GM21381 (cell line): ENCODE measurements around the gene C6.
"Not testable (repeated sequence)": the region's sequence is repeated elsewhere in the genome, so short reads cannot be mapped to it uniquely, and the experiment has no call there.

ENCODE experiments used
- ATAC-seq: cut with Tn5 transposase; IDR thresholded peaks from one replicate; pipeline ENCODE4 v1.9.1; 2021; ENCODE audit warnings: mild to moderate bottlenecking, moderate library complexity; ENCODE audit not compliant: unreplicated experiment

The C6 gene

GRCh38 chr5:41200506-41200905, 12.8 kb downstream of the C6 start:
- no peak for ATAC-seq

DNA sequence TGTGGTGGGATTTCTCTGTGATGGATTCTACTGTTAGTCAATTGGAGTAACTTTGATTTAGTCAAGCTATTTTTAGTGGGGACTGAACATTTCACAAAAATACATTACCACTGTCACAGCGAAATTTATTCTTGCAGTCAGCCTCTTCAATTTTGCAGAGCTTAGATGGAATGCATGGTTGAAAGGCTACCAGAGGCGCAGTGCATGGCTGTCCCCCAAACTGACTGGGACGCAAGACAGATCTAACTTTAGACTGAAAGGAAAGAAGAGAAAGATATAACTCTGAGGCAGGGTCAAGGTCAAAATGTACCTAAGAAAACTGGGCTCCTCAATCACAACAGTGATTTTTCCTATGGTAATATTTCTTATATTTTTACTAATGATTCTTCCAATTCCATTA, 13.7 kb downstream of the C6 start:
- no peak for ATAC-seq

GRCh38 chr5:41196197-41196596, 17.1 kb downstream of the C6 start:
- ATAC-seq: no peak

DNA sequence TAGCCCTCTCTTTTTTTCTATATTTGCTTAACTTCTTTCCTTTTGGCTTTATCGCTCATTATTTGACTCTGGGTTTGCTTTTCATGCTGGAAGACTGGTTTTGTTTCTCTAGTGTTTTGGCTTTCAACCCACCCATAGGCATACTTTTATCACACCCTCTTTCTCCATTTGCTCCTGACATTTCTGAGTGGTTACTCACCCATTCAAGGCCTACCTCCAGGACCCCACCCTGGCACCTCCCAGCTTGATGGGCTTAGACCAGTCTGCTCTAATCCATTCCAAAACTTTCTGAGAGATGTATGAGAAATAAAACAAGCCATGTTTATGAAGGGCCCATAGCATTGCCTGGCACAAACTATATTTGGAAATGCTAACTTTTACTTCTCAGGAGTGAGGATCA, 18.1 kb downstream of the C6 start:
- ATAC-seq: no peak

GRCh38 chr5:41194339-41194738, 19.0 kb downstream of the C6 start:
- ATAC-seq: no peak

GRCh38 chr5:41193456-41194205, 19.7 kb downstream of the C6 start:
- no peak for ATAC-seq

GRCh38 chr5:41191249-41191648, 22.1 kb downstream of the C6 start:
- ATAC-seq: no peak

DNA sequence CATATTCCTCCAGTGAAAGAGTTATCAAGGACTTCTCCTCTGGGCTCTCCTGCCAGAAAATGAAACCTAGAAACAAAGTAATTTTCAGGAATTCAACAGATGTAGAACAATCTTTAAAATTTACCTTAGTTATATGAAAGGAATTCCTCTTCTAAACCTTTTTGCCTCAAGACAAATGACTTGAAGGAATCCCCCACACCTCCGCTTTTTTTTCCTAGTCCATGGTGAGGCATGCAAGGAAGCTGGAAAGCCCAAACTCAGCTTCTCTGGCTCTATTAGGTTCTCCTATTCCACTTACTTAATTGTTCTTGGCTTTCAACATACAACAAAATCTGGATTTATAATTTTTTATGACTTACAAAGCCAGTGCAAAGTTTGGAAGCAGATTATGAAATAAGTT, 27.2 kb downstream of the C6 start:
- ATAC-seq: no peak

DNA sequence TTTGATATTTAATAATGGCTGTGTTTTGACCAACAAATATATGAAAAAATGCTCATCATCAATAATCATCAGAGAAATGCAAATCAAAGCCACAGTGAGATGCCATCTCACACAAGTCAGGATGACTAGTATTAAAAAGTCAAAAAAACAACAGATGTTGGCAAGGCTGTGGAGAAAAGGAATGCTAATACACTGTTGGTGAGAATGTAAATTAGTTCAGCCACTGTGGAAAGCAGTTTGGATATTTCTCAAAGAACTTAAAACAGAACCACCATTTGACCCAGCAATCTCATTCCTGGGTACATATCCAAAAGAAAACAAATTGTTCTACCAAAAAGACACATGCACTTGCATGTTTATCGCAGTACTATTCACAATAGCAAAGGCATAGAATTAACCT, 30.0 kb downstream of the C6 start:
- not testable (repeated sequence) for ATAC-seq

GRCh38 chr5:41182666-41183065, 30.7 kb downstream of the C6 start:
- ATAC-seq: no peak

DNA sequence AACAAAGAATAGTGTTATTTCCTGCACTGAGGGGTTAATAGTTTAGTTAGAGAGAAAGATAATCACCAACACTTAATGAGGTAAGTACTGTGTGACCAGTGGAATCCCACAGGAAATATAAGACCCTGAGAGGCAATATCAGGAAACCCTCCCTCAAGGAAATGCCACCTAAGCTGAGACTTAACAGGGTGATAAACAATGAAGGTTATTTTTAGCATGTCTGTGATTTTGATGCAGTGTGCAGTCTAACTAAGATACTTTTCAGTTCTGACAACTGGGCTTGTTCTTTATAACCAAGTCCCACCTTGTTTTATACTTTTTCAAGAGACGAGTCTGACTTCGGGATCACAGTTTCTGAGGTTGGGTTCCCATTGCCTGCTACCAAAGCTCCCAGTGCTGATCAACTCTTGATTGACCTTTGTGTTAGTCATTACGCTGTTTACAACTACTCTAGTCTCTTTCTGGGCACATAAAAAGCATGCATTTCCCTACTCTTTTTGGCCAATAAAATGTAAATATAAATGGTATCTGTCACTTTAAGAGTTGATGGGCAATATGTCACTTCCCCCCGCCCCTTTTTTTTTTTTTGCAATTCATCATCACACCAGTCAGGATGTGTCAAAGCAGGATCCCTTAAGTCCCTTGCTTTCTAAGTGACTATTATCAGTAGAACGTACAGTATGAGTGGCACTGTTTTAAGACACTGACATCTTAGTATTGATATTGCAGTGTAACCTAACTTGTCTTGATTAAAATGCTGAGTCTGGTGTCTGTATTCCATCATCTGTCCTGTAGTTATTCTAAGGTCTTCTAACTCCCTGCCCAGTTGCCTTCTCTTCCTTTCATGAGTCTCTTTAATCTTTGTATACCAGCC, 31.4 kb downstream of the C6 start:
- ATAC-seq: no peak

- ATAC-seq: no peak
Observed at GRCh38 chr5:41176952-41177351, 36.4 kb downstream of the C6 start.

DNA sequence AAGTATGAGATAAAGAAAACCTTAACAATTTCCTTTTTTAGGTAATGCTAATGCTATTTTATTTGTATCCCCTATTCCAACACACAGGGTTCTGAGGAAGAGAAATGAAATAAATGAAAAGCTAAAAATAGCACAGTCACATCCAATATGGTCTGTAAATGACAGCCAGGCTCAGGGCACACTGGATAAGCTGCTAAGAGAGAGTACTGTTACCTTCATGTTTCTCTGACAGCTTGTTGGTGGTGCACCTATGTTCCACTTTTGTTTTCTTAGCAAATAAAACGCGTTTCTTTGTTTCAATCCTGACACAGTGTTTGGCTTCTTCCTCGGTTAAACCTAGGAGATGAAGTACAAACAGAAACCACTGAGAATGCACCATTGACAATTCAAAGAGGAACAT, 41.3 kb downstream of the C6 start:
- ATAC-seq: no peak

DNA sequence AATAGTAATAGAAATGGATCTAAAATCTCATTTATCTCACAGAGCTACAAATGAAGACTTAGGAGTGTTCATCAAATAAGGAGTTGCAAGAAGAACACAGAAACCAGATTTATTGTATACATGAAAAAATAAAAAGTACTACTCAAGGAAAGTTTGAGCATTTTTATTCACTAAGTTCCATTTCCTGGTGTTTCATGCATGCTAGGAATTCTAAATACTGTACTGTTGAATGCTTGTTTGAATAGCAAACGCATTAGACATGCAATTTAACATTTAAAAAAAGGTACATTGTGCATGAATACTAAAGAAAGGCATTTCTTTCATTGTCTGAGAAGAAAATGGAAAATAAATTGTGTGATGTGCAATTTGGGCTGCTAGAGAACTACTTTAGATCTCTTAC, 52.1 kb downstream of the C6 start:
- ATAC-seq: no peak

- ATAC-seq: no peak
Observed at GRCh38 chr5:41157272-41157894, 55.9 kb downstream of the C6 start.

- no peak for ATAC-seq
Observed at GRCh38 chr5:41156739-41157138, 56.6 kb downstream of the C6 start.

DNA sequence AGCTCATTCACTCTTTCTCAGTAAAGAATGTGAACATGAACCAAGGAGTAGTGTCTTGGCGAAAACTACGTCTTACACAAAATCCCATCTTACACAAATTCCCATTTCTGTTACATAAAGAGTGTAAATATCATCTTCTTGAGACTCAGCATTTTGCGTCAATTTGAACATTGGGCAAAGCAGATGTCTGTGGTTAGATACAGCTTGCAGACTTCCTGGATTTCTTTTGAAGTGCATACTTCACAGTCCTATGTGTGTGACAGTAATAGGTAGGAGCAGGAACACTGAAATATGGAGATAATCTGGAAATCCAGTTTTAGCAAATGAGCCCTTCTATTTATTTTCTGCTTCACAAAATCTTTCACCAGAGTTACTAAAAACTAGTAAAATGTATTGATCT, 58.8 kb downstream of the C6 start:
- ATAC-seq: no peak

GRCh38 chr5:41151564-41151963, 61.8 kb downstream of the C6 start:
- no peak for ATAC-seq

- no peak for ATAC-seq
Observed at GRCh38 chr5:41148448-41148847, 64.9 kb downstream of the C6 start.

DNA sequence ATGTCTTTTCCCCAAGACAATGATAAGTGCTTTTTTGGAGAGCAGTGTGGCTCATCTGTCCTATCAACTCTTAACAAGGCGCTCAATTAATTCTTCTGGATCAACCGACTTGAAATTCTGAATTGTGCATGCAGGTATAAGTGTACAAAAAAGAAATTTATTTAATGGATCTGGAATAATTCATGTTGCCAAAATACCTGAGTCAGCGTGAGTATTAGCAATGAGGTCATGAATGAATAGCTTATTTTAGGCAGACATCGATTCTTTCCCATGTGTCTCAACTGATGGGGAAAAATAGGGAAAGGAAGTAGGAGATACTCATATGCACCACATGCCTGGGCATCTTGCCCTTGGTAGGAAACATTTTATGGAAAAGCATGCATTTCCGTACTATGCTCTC, 68.0 kb downstream of the C6 start:
- ATAC-seq: no peak

DNA sequence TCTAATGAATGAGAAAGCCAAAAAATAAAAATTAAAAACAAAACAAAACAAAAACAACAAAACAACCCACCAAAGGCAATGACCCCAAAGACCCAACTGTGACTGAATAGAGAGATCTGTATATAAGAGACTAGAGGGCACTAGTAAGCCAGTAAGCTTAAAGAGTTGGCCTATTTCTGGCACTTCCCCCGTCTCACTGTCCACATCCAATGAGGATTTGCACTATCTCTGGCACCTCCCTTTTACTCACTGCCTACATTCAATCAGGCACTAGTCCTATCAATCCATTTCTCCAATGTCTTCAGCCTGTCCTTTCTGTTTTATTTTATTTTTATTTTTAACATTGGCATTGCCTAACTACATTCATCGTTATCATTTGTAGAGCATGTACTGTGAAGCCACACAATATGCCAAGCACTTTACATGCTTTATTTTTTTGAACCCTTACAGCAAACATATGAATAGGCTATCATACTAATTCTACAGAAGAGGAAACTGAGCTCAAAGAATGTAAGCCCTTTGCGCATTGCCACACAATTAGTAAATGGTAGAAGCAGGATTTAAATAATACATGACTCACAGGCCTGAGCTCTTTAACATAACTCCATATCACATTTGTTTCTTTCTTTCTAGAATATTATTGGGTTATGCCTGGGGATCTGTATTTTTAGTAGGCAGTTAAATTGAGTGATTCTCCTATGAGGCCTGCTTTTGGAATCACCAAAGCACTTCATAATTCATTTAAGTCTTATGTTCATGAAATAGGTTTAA, 70.0 kb downstream of the C6 start:
- ATAC-seq: no peak
